ENCODE measurements around the gene PTPN21. TPM values are rescaled to one million over a fixed set of nuclear protein-coding genes. Genes with fewer than 3 reads are reported as not detected.

The PTPN21 gene
- total and polyA plus RNA-seq, 4 donors: 11.8 to 20.6 (median 18.4) TPM

DNA sequence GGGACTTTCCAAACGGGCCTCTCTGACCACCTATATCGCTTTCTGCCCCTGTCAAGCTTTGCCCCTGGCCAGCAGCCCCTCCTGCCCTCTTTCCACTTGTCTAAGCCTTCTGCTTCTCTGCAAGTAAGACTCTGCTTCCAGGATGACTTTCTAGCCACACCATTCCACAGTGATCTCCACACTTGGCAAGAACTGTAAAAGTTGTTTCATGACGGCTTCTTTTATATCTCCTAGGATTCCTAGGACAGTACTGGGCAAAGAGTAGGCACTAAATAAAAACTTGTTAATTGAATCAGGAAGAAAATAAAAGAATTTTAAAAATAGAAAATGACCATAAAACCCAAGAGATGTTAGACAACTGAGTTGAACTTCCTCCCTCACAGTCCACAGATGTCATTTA, 1.8 kb upstream of the PTPN21 start:
- H3K27ac ChIP-seq (ENCODE audit: low read depth, low read length): no peak overlapping the region
- H3K4me1 ChIP-seq (ENCODE audit: control insufficient read depth, insufficient read depth, low read length): peaks cover 6% of the 10 kb centered on the region
- H3K9me3 ChIP-seq (ENCODE audit: control insufficient read depth, insufficient read depth, low read length): no peaks in the 10 kb centered on the region
- 69% methylated on average over 2 of the region's 3 CpGs for WGBS (ENCODE audit: insufficient coverage)
- DNase-seq (ENCODE audit: low read depth in 4 of 6, low spot score in 6 of 6): no peak
- H3K36me3 ChIP-seq (ENCODE audit: control insufficient read depth, insufficient read depth, low read length): no peaks in the 10 kb centered on the region
- no peaks in the 10 kb centered on the region for H3K27me3 ChIP-seq (ENCODE audit: control insufficient read depth, insufficient read depth, low read length)
- H3K4me3 ChIP-seq (ENCODE audit: low read depth, low read length): no peak overlapping the region

DNA sequence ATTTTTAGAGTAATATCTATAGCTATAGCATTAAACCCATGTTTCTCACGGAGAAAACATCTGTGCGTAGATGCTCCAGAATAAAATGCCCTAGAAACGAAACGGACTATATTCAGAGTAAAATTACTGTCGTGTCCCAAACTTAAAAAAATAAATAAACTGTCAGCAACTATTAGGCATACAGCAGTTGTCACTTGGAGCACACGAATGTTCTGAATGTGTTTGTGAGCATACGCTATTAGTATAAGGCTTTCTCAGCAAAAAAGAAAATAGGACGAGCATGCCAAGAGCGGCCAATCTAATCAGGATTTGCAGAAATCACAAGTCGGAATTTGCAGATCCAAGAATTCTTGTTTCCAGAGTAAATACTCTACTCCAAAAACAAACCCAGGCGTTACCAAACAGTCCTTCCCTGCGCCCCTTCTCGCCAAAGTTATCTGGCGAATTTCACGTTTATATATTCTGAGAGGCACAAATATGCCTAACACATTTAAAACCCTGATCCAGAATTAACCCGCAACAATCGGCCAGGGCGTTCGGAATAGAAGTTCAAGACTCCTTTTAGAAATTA, 836 bp downstream of the PTPN21 start:
- WGBS (ENCODE audit: insufficient coverage): 0% methylated on average over 12 of the region's 19 CpGs
- Histone ChIP-seq H3K27ac (ENCODE audit: low read depth, low read length) (peak overlapping the region; percentile 70), H3K9me3 (ENCODE audit: control insufficient read depth, insufficient read depth, low read length) (no peaks in the 10 kb centered on the region), H3K4me1 (ENCODE audit: control insufficient read depth, insufficient read depth, low read length) (peaks cover 21% of the 10 kb centered on the region), H3K4me3 (ENCODE audit: low read depth, low read length) (peak overlapping the region; percentile 64), H3K27me3 (ENCODE audit: control insufficient read depth, insufficient read depth, low read length) (no peaks in the 10 kb centered on the region), H3K36me3 (ENCODE audit: control insufficient read depth, insufficient read depth, low read length) (peaks cover 13% of the 10 kb centered on the region)
- DNase-seq (ENCODE audit: low read depth in 4 of 6, low spot score in 6 of 6): peak in 2 of 6 donors; percentile 62 to 63

DNA sequence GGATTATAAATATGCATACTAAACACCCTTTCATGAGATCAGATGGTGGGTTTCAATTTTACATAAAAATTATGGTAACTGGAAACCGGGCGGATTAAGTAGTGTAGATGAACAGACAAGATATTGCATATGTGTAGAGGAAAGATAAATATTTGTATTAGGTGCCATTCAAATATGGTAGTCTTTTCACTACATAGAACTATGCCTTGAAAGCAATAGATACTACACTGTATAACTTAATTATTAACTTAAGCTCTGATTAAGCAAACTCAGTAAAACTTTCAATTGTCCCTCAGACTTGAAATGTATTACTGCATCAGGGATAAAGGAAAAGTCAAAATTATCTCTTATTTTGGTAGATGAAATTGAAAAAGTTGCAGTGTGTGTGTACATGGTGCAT, 1.9 kb downstream of the PTPN21 start:
- H3K36me3 ChIP-seq (ENCODE audit: control insufficient read depth, insufficient read depth, low read length): peaks cover 16% of the 10 kb centered on the region
- H3K4me1 ChIP-seq (ENCODE audit: control insufficient read depth, insufficient read depth, low read length): peaks cover 21% of the 10 kb centered on the region
- H3K27ac ChIP-seq (ENCODE audit: low read depth, low read length): no peak overlapping the region
- DNase-seq (ENCODE audit: low read depth in 4 of 6, low spot score in 6 of 6): no peak
- H3K4me3 ChIP-seq (ENCODE audit: low read depth, low read length): no peak overlapping the region
- no peaks in the 10 kb centered on the region for H3K9me3 ChIP-seq (ENCODE audit: control insufficient read depth, insufficient read depth, low read length)
- WGBS (ENCODE audit: insufficient coverage): no CpG with 5 or more reads among the region's 2 CpGs
- H3K27me3 ChIP-seq (ENCODE audit: control insufficient read depth, insufficient read depth, low read length): no peaks in the 10 kb centered on the region

DNA sequence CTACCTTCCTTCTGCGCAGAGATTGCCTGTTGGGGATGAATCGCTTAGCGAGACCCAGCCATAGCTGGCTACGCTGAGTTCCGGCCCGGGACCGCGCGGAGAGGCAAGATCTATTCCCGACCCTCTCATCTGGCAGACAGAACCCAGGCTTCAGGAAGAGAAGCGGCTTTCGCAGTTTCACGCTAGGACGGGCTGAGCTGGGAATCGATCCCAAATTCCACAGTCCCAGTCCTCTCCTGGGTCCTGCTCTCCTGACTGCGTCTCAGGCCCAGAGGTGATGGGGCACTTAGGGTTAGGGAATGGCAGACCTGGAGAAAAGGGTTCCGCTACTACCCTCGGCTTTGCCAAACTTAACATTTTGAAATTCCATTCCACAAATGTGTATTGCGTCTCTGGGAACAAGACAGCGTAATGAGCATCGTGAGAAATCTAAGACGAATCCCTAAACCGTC, 2.8 kb downstream of the PTPN21 start:
- peak overlapping the region; percentile 89 for H3K4me3 ChIP-seq (ENCODE audit: low read depth, low read length)
- peak overlapping the region; percentile 64 for H3K27ac ChIP-seq (ENCODE audit: low read depth, low read length)
- peaks cover 21% of the 10 kb centered on the region for H3K4me1 ChIP-seq (ENCODE audit: control insufficient read depth, insufficient read depth, low read length)
- H3K27me3 ChIP-seq (ENCODE audit: control insufficient read depth, insufficient read depth, low read length): no peaks in the 10 kb centered on the region
- WGBS (ENCODE audit: insufficient coverage): 1% methylated on average over 14 of the region's 23 CpGs
- H3K36me3 ChIP-seq (ENCODE audit: control insufficient read depth, insufficient read depth, low read length): peaks cover 19% of the 10 kb centered on the region
- DNase-seq (ENCODE audit: low read depth in 4 of 6, low spot score in 6 of 6): peak in 2 of 6 donors; percentile 59 to 60
- no peaks in the 10 kb centered on the region for H3K9me3 ChIP-seq (ENCODE audit: control insufficient read depth, insufficient read depth, low read length)

DNA sequence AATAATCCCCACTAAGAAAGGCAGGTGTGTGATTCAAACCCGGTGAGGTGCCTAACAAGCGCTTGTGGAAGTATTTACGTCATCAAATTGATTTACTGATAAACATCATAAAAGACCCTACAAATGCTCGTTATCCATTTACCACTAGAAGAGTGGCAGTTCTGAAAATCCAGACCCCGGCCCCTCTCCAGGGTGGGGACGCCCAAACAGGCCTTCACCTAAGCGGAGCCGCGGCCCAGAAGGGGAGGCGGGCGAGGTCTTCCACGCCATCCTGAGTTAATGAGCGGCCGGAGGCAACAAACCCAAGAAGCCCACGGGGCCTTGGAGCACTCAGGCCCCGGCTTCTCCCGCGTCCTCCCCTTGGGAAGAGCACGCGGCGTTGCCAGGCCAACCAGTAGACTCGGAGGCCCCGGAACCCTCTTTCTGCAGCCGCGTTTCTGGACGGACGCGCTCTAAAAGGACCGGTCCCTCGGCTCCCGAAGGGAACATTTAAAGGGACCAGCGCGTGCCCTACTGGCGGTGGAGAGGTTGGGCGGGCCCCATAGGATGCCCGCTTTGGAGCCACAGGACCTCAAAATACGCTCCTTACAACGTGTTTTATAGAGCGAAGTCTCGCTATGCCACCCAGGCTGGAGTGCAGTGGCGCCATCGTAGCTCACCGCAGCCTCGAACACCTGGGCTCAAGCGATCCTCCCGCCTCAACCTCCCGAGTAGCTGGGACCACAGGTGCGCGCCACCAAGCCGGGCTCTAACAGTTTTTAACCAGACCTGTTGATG, 3.5 kb downstream of the PTPN21 start:
- peak; percentile 80 to 96 (median 86) for DNase-seq (ENCODE audit: low read depth in 4 of 6, low spot score in 6 of 6)
- Histone ChIP-seq H3K36me3 (ENCODE audit: control insufficient read depth, insufficient read depth, low read length) (peaks cover 19% of the 10 kb centered on the region), H3K4me3 (ENCODE audit: low read depth, low read length) (peak overlapping the region; percentile 89), H3K27me3 (ENCODE audit: control insufficient read depth, insufficient read depth, low read length) (no peaks in the 10 kb centered on the region), H3K9me3 (ENCODE audit: control insufficient read depth, insufficient read depth, low read length) (no peaks in the 10 kb centered on the region), H3K27ac (ENCODE audit: low read depth, low read length) (peak overlapping the region; percentile 64), H3K4me1 (ENCODE audit: control insufficient read depth, insufficient read depth, low read length) (peaks cover 21% of the 10 kb centered on the region)
- 4% methylated on average over 49 of the region's 50 CpGs for WGBS (ENCODE audit: insufficient coverage)

DNA sequence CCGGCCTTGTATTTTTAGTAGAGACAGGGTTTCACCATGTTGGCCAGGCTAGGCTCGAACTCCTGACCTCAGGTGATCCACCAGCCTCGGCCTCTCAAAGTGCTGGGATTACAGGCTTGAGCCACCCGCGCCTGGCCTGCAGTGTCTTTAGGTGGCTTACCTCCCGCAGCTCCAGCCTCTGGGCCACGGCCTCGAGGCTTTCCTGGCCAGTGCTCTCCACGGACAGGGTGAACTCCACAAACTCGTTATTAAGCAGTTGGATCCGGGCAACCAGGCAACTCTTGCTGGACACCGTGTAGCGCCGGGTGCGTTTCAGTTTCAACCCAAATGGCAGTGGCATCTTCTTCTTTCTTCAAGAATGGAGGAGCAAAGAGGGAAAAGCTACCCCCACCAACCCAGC, 4.7 kb downstream of the PTPN21 start:
- no peaks in the 10 kb centered on the region for H3K9me3 ChIP-seq (ENCODE audit: control insufficient read depth, insufficient read depth, low read length)
- no peak overlapping the region for H3K4me3 ChIP-seq (ENCODE audit: low read depth, low read length)
- DNase-seq (ENCODE audit: low read depth in 4 of 6, low spot score in 6 of 6): no peak
- H3K27me3 ChIP-seq (ENCODE audit: control insufficient read depth, insufficient read depth, low read length): no peaks in the 10 kb centered on the region
- H3K4me1 ChIP-seq (ENCODE audit: control insufficient read depth, insufficient read depth, low read length): peaks cover 21% of the 10 kb centered on the region
- no peak overlapping the region for H3K27ac ChIP-seq (ENCODE audit: low read depth, low read length)
- H3K36me3 ChIP-seq (ENCODE audit: control insufficient read depth, insufficient read depth, low read length): peaks cover 27% of the 10 kb centered on the region
- 96% methylated on average over 15 of the region's 15 CpGs for WGBS (ENCODE audit: insufficient coverage)

DNA sequence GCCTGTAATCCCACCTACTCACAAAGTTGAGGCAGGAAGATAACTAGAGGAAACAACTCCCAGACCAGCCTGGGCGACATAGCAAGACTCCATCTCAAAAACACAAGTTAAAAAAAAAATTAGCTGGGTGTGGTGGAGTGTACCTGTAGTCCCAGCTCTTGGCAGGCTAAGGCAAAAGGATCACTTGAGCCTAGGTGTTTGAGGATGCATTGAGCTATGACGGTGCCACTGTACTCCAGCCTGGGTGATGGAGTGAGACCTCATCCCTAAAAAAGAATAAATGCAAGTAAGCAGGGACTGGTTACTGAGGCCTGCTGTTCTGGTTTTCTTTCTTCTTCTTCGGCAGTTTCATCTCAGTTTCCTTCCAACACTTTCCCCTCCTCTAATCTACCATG, 7.4 kb downstream of the PTPN21 start:
- H3K27me3 ChIP-seq (ENCODE audit: control insufficient read depth, insufficient read depth, low read length): no peaks in the 10 kb centered on the region
- peaks cover 30% of the 10 kb centered on the region for H3K36me3 ChIP-seq (ENCODE audit: control insufficient read depth, insufficient read depth, low read length)
- peaks cover 21% of the 10 kb centered on the region for H3K4me1 ChIP-seq (ENCODE audit: control insufficient read depth, insufficient read depth, low read length)
- no peaks in the 10 kb centered on the region for H3K9me3 ChIP-seq (ENCODE audit: control insufficient read depth, insufficient read depth, low read length)
- no peak overlapping the region for H3K27ac ChIP-seq (ENCODE audit: low read depth, low read length)
- no peak for DNase-seq (ENCODE audit: low read depth in 4 of 6, low spot score in 6 of 6)
- 88% methylated on average over 1 of the region's 3 CpGs for WGBS (ENCODE audit: insufficient coverage)
- no peak overlapping the region for H3K4me3 ChIP-seq (ENCODE audit: low read depth, low read length)

DNA sequence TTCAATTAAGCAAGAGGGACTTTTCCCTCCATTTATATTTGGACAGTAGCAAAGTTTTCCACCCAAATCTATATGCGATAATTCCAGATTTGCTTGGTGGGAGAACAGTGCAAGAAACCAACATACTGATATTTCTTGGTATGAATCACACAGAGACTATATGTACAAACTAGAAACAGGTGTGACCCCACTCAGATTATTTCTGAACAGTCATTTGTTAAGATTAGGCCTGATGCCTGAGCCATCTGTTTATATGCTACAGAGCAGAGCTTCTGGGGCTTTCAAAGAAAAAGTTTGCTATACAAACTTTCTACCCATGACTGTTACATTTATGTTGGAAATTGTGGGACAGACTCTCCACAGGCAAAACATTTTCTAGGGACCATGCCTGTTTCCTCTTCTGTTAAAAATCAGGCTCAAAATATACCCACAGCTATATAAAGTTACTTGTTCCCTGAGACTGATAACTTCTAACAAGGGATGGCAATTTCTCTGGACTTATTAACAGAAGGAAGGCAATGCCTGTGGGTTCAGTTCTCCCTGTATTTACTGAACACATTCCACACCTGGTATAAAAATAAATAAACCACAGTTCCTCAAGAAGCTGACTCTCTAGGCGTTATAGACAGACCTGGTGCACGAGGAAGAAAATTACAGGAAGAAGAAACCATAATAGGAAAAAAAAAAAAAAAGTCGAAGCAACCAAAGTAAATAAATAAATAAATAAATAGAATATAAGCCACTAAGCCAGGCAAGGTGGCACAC, 8.0 kb downstream of the PTPN21 start:
- H3K27me3 ChIP-seq (ENCODE audit: control insufficient read depth, insufficient read depth, low read length): no peaks in the 10 kb centered on the region
- no peak for DNase-seq (ENCODE audit: low read depth in 4 of 6, low spot score in 6 of 6)
- H3K36me3 ChIP-seq (ENCODE audit: control insufficient read depth, insufficient read depth, low read length): peaks cover 30% of the 10 kb centered on the region
- H3K27ac ChIP-seq (ENCODE audit: low read depth, low read length): no peak overlapping the region
- no peak overlapping the region for H3K4me3 ChIP-seq (ENCODE audit: low read depth, low read length)
- no CpG with 5 or more reads among the region's 4 CpGs for WGBS (ENCODE audit: insufficient coverage)
- H3K4me1 ChIP-seq (ENCODE audit: control insufficient read depth, insufficient read depth, low read length): peaks cover 18% of the 10 kb centered on the region
- H3K9me3 ChIP-seq (ENCODE audit: control insufficient read depth, insufficient read depth, low read length): no peaks in the 10 kb centered on the region

DNA sequence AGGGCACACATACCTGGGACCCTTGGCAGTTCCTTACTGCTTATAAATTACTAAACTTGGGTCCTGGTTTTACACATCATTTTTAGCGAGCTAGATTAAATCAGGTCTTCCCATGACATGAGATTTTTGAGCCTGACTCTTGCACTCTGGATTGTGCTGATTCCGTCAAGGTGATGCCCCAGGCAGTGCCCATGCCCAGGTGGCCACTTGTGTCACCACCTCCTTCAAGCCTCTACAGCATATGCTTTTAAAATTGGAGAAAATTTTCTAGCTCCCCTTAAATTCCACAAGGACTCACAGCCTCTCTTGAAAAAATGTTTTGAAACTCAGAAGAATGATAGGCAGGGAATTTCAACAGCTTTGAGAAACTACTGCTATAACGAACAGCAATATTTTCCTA, 9.6 kb downstream of the PTPN21 start:
- H3K36me3 ChIP-seq (ENCODE audit: control insufficient read depth, insufficient read depth, low read length): peaks cover 28% of the 10 kb centered on the region
- no peak for DNase-seq (ENCODE audit: low read depth in 4 of 6, low spot score in 6 of 6)
- peaks cover 2% of the 10 kb centered on the region for H3K4me1 ChIP-seq (ENCODE audit: control insufficient read depth, insufficient read depth, low read length)
- no peaks in the 10 kb centered on the region for H3K9me3 ChIP-seq (ENCODE audit: control insufficient read depth, insufficient read depth, low read length)
- WGBS (ENCODE audit: insufficient coverage): 100% methylated on average over 1 of the region's 3 CpGs
- H3K27me3 ChIP-seq (ENCODE audit: control insufficient read depth, insufficient read depth, low read length): no peaks in the 10 kb centered on the region
- no peak overlapping the region for H3K27ac ChIP-seq (ENCODE audit: low read depth, low read length)
- no peak overlapping the region for H3K4me3 ChIP-seq (ENCODE audit: low read depth, low read length)
